ENCODE measurements around the gene DBP.

The DBP gene

GRCh38 chr19:48591021-48591420 is 46.2 kb downstream of the DBP start:
- no peaks in the 10 kb centered on the region for H3K36me3 ChIP-seq (ENCODE audit: control insufficient read depth in 2 of 2, insufficient read depth in 2 of 2, low read length in 2 of 2)
- H3K27me3 ChIP-seq (ENCODE audit: control insufficient read depth in 1 of 2, insufficient read depth in 2 of 2, low read length in 2 of 2): peaks cover 0 to 4% of the 10 kb centered on the region in 2 donors
- no peak overlapping the region for H3K4me3 ChIP-seq (ENCODE audit: low read length in 2 of 2)
- no peak overlapping the region for H3K9ac ChIP-seq (ENCODE audit: low read length in 2 of 2)
- H3K4me1 ChIP-seq (ENCODE audit: control insufficient read depth, insufficient read depth, low read length): peaks cover 8% of the 10 kb centered on the region
- H3K27ac ChIP-seq (ENCODE audit: low read length): no peak overlapping the region
- H3K9me3 ChIP-seq (ENCODE audit: control insufficient read depth in 2 of 2, low read length in 2 of 2): no peaks in the 10 kb centered on the region

- Histone ChIP-seq H3K4me1 (ENCODE audit: control insufficient read depth, insufficient read depth, low read length) (peaks cover 11% of the 10 kb centered on the region), H3K9ac (ENCODE audit: low read length in 2 of 2) (peak overlapping the region in 1 of 2 donors; percentile 33), H3K9me3 (ENCODE audit: control insufficient read depth in 2 of 2, low read length in 2 of 2) (no peaks in the 10 kb centered on the region), H3K27me3 (ENCODE audit: control insufficient read depth in 1 of 2, insufficient read depth in 2 of 2, low read length in 2 of 2) (peaks cover 0 to 4% of the 10 kb centered on the region in 2 donors), H3K4me3 (ENCODE audit: low read length in 2 of 2) (peak overlapping the region; percentile 55 to 74), H3K36me3 (ENCODE audit: control insufficient read depth in 2 of 2, insufficient read depth in 2 of 2, low read length in 2 of 2) (no peaks in the 10 kb centered on the region), H3K27ac (ENCODE audit: low read length) (no peak overlapping the region)
Observed at GRCh38 chr19:48588670-48589401, 48.3 kb downstream of the DBP start.

- H3K36me3 ChIP-seq (ENCODE audit: control insufficient read depth in 2 of 2, insufficient read depth in 2 of 2, low read length in 2 of 2): no peaks in the 10 kb centered on the region
- H3K9me3 ChIP-seq (ENCODE audit: control insufficient read depth in 2 of 2, low read length in 2 of 2): no peaks in the 10 kb centered on the region
- H3K4me3 ChIP-seq (ENCODE audit: low read length in 2 of 2): no peak overlapping the region
- H3K4me1 ChIP-seq (ENCODE audit: control insufficient read depth, insufficient read depth, low read length): peaks cover 11% of the 10 kb centered on the region
- H3K9ac ChIP-seq (ENCODE audit: low read length in 2 of 2): no peak overlapping the region
- no peak overlapping the region for H3K27ac ChIP-seq (ENCODE audit: low read length)
- peaks cover 0 to 4% of the 10 kb centered on the region in 2 donors for H3K27me3 ChIP-seq (ENCODE audit: control insufficient read depth in 1 of 2, insufficient read depth in 2 of 2, low read length in 2 of 2)
Observed at GRCh38 chr19:48587387-48587786, 49.8 kb downstream of the DBP start.

GRCh38 chr19:48582168-48582567 is 55.0 kb downstream of the DBP start:
- Histone ChIP-seq H3K27me3 (ENCODE audit: control insufficient read depth in 1 of 2, insufficient read depth in 2 of 2, low read length in 2 of 2) (peaks cover 0 to 4% of the 10 kb centered on the region in 2 donors), H3K9me3 (ENCODE audit: control insufficient read depth in 2 of 2, low read length in 2 of 2) (no peaks in the 10 kb centered on the region), H3K27ac (ENCODE audit: low read length) (no peak overlapping the region), H3K9ac (ENCODE audit: low read length in 2 of 2) (no peak overlapping the region), H3K36me3 (ENCODE audit: control insufficient read depth in 2 of 2, insufficient read depth in 2 of 2, low read length in 2 of 2) (no peaks in the 10 kb centered on the region), H3K4me3 (ENCODE audit: low read length in 2 of 2) (no peak overlapping the region), H3K4me1 (ENCODE audit: control insufficient read depth, insufficient read depth, low read length) (peaks cover 4% of the 10 kb centered on the region)
